Measurements from ENCODE around the gene TENM3.

- TF ChIP-seq CTCF (IDR thresholded peaks at IDR 0.05) (no peak), POLR2A (IDR thresholded peaks at IDR 0.05) (no peak), EP300 (IDR thresholded peaks at IDR 0.05; ENCODE audit: low read depth) (no peak), POLR2AphosphoS5 (IDR thresholded peaks at IDR 0.05) (no peak)
Observed at GRCh38 chr4:182531555-182532162, 288.5 kb downstream of the TENM3 start.
